PC-9 (cell line): Measurements from ENCODE around the gene GHRH. TPM values are rescaled to one million over a fixed set of nuclear protein-coding genes. Genes with fewer than 3 reads are reported as not detected.

Source experiments
- BruUV-seq: library from RNA; stranded (reverse); fragments of 400-500 nt; replicated peaks from 2 replicates; lab custom pipeline; 2021; lab: Mats Ljungman, UMichigan
- CTCF ChIA-PET: fragments of 300-600 bp; sonication (Branson Sonifier 250); formaldehyde crosslinking; loops from one replicate; lab custom pipeline; 2022; ENCODE audit warnings: antibody characterized with exemption; lab: Charles Lee
- POLR2A ChIA-PET: fragments of 300-600 bp; sonication (Branson Sonifier 250); formaldehyde crosslinking; loops from one replicate; lab custom pipeline; 2022; ENCODE audit warnings: antibody characterized with exemption; ENCODE audit not compliant: unreplicated experiment; lab: Charles Lee
- DNase-seq, 2 experiments: peaks; one replicate each; pipeline versions ENCODE4 v3.0.0 to v3.0.0-alpha.2; 2015 to 2022; ENCODE audit warnings: mixed read lengths in 1 of 2
- H2AFZ ChIP-seq: fragments of 200-600 bp; sonication (generic); 2 replicates; pipeline ENCODE4 v1.8.1; 2017; ENCODE audit warnings: antibody characterized with exemption
- H3F3A ChIP-seq: fragments of 200-600 bp; sonication (generic); 2 replicates; pipeline ENCODE4 v1.8.1; 2017; ENCODE audit warnings: antibody characterized with exemption, mild to moderate bottlenecking, low read depth; ENCODE audit not compliant: insufficient read depth
- H3K27ac ChIP-seq: fragments of 200-600 bp; sonication (generic); 2 replicates; pipeline ENCODE4 v1.6.1; 2016; ENCODE audit warnings: mixed run types
- H3K27me3 ChIP-seq: fragments of 200-600 bp; sonication (generic); 2 replicates; pipeline ENCODE4 v1.6.1; 2016; ENCODE audit warnings: low read depth, mixed run types; ENCODE audit not compliant: insufficient read depth
- H3K36me3 ChIP-seq: fragments of 200-600 bp; sonication (generic); 2 replicates; pipeline ENCODE4 v1.6.1; 2016; ENCODE audit warnings: low read depth, mixed run types
- H3K4me1 ChIP-seq: fragments of 200-600 bp; sonication (generic); replicated peaks from 2 replicates; pipeline ENCODE4 v1.6.1; 2016; ENCODE audit warnings: mixed run types; ENCODE audit not compliant: insufficient read depth
- H3K4me2 ChIP-seq: fragments of 200-600 bp; sonication (generic); 2 replicates; pipeline ENCODE4 v1.6.1; 2017; ENCODE audit warnings: mixed run types
- H3K4me3 ChIP-seq: fragments of 200-600 bp; sonication (generic); 2 replicates; pipeline ENCODE4 v1.6.1; 2016; ENCODE audit warnings: mixed run types
- H3K79me2 ChIP-seq: fragments of 200-600 bp; sonication (generic); 2 replicates; pipeline ENCODE4 v1.6.1; 2017; ENCODE audit warnings: low read depth, mixed run types
- H3K9me2 ChIP-seq: fragments of 200-600 bp; sonication (generic); 2 replicates; pipeline ENCODE4 v1.8.1; 2017; ENCODE audit warnings: mild to moderate bottlenecking; ENCODE audit not compliant: insufficient read depth
- H3K9me3 ChIP-seq: fragments of 200-600 bp; sonication (generic); 2 replicates; pipeline ENCODE4 v1.8.1; 2016; ENCODE audit warnings: low read depth; ENCODE audit not compliant: insufficient read depth
- H4K20me1 ChIP-seq: fragments of 200-600 bp; sonication (generic); 2 replicates; pipeline ENCODE4 v1.8.1; 2017; ENCODE audit not compliant: insufficient read depth
- EZH2 ChIP-seq: fragments of 200-600 bp; sonication (generic); IDR thresholded peaks from 2 replicates; pipeline ENCODE4 v1.8.0; 2017; ENCODE audit warnings: antibody characterized with exemption, low read depth
- intact Hi-C: fragments of 100-400 bp; cut with micrococcal nuclease; formaldehyde crosslinking; loops from one replicate; pipeline ENCODE4 v1.10.0; 2022; ENCODE audit not compliant: unreplicated experiment
- total RNA-seq: library from RNA; stranded (reverse); gene quantifications from 2 replicates; pipeline ENCODE4 v1.2.3, GENCODE V29; 2021
- TF ChIP-seq, protein P1 (sequence below): fragments of 200-600 bp; sonication (generic); conservative IDR thresholded peaks from 2 replicates; pipeline ENCODE4 v1.6.1; 2017; ENCODE audit warnings: mixed run types, antibody characterized with exemption, mild to moderate bottlenecking, moderate library complexity

Gene GHRH
- total RNA-seq, 1 experiment from 2014 or later, result not detected

- Histone ChIP-seq H3K9me3 (no peaks in the 10 kb centered on the region), H3K36me3 (peaks cover 31% of the 10 kb centered on the region), H3K9me2 (no peaks in the 10 kb centered on the region), H3K79me2 (no peaks in the 10 kb centered on the region), H3K4me3 (no peak overlapping the region), H3K27ac (no peak overlapping the region), H2AFZ (no peak overlapping the region), H3K4me1 (no peaks in the 10 kb centered on the region), H3F3A (no peaks in the 10 kb centered on the region), H3K27me3 (no peaks in the 10 kb centered on the region), H4K20me1 (no peaks in the 10 kb centered on the region), H3K4me2 (no peak overlapping the region)
- TF ChIP-seq, protein P1, sequence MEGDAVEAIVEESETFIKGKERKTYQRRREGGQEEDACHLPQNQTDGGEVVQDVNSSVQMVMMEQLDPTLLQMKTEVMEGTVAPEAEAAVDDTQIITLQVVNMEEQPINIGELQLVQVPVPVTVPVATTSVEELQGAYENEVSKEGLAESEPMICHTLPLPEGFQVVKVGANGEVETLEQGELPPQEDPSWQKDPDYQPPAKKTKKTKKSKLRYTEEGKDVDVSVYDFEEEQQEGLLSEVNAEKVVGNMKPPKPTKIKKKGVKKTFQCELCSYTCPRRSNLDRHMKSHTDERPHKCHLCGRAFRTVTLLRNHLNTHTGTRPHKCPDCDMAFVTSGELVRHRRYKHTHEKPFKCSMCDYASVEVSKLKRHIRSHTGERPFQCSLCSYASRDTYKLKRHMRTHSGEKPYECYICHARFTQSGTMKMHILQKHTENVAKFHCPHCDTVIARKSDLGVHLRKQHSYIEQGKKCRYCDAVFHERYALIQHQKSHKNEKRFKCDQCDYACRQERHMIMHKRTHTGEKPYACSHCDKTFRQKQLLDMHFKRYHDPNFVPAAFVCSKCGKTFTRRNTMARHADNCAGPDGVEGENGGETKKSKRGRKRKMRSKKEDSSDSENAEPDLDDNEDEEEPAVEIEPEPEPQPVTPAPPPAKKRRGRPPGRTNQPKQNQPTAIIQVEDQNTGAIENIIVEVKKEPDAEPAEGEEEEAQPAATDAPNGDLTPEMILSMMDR, result no peak
- TF ChIP-seq EZH2, result no peak
- intact Hi-C loops, result no loop called here
- CTCF ChIA-PET, result no interaction called here
- DNase-seq, result no peak
- no TSS peak for BruUV-seq
- POLR2A ChIA-PET, result no interaction called here
These were observed 22.6 kb downstream of the GHRH start for GRCh38 chr20:37238935-37239451.

GRCh38 chr20:37238426-37238825 is 23.2 kb downstream of the GHRH start:
- no peaks in the 10 kb centered on the region for H4K20me1 ChIP-seq
- H3K27me3 ChIP-seq, result no peaks in the 10 kb centered on the region
- H3K4me3 ChIP-seq, result no peak overlapping the region
- H2AFZ ChIP-seq, result no peak overlapping the region
- ChIA-PET CTCF (no interaction called here), POLR2A (no interaction called here)
- TF ChIP-seq, protein P1, result no peak
- no peak for TF ChIP-seq EZH2
- H3K4me2 ChIP-seq, result no peak overlapping the region
- DNase-seq, result no peak
- no peak overlapping the region for H3K27ac ChIP-seq
- H3K9me3 ChIP-seq, result no peaks in the 10 kb centered on the region
- H3K9me2 ChIP-seq, result no peaks in the 10 kb centered on the region
- H3K79me2 ChIP-seq, result no peaks in the 10 kb centered on the region
- intact Hi-C loops, result no loop called here
- H3K4me1 ChIP-seq, result no peaks in the 10 kb centered on the region
- no TSS peak for BruUV-seq
- peaks cover 31% of the 10 kb centered on the region for H3K36me3 ChIP-seq
- H3F3A ChIP-seq, result no peaks in the 10 kb centered on the region

- H3K36me3 ChIP-seq, result peaks cover 31% of the 10 kb centered on the region
- TF ChIP-seq, protein P1, result no peak
- no peak for TF ChIP-seq EZH2
- H3K4me3 ChIP-seq, result no peak overlapping the region
- no peaks in the 10 kb centered on the region for H3K9me3 ChIP-seq
- CTCF ChIA-PET, result no interaction called here
- H3K4me2 ChIP-seq, result no peak overlapping the region
- no peaks in the 10 kb centered on the region for H3K4me1 ChIP-seq
- H3K79me2 ChIP-seq, result no peaks in the 10 kb centered on the region
- BruUV-seq, result no TSS peak
- intact Hi-C loops, result no loop called here
- no peaks in the 10 kb centered on the region for H3K27me3 ChIP-seq
- H3K9me2 ChIP-seq, result no peaks in the 10 kb centered on the region
- no peak for DNase-seq
- no peaks in the 10 kb centered on the region for H4K20me1 ChIP-seq
- POLR2A ChIA-PET, result no interaction called here
- H3K27ac ChIP-seq, result no peak overlapping the region
- no peak overlapping the region for H2AFZ ChIP-seq
- no peaks in the 10 kb centered on the region for H3F3A ChIP-seq
These were observed 24.0 kb downstream of the GHRH start for GRCh38 chr20:37237656-37238055.
